HG03097 (cell line): ENCODE measurements around the gene COBL.

Experiments used
- ATAC-seq: cut with Tn5 transposase; IDR thresholded peaks from one replicate; pipeline ENCODE4 v1.9.1; 2021; ENCODE audit not compliant: unreplicated experiment, low FRiP score

Gene COBL

GRCh38 chr7:51326656-51327286, 10.2 kb upstream of the COBL start:
- no peak for ATAC-seq

GRCh38 chr7:51325908-51326307, 9.3 kb upstream of the COBL start:
- no peak for ATAC-seq

GRCh38 chr7:51325261-51325676, 8.7 kb upstream of the COBL start:
- no peak for ATAC-seq

- ATAC-seq = no peak
Observed at GRCh38 chr7:51324206-51324898, 7.7 kb upstream of the COBL start.

GRCh38 chr7:51321961-51322515, 5.4 kb upstream of the COBL start:
- no peak for ATAC-seq

GRCh38 chr7:51318886-51319579, 2.4 kb upstream of the COBL start:
- no peak for ATAC-seq

- ATAC-seq = no peak
Observed at GRCh38 chr7:51318001-51318400, 1.4 kb upstream of the COBL start.

- ATAC-seq = no peak
Observed at GRCh38 chr7:51317582-51317910, 937 bp upstream of the COBL start.

GRCh38 chr7:51316262-51316665, 345 bp downstream of the COBL start:
- ATAC-seq = no peak

- no peak for ATAC-seq
Observed at GRCh38 chr7:51315393-51316261, 982 bp downstream of the COBL start.

GRCh38 chr7:51314726-51315125, 1.9 kb downstream of the COBL start:
- ATAC-seq = no peak

- ATAC-seq = no peak
Observed at GRCh38 chr7:51313738-51314425, 2.7 kb downstream of the COBL start.

- ATAC-seq = no peak
Observed at GRCh38 chr7:51312951-51313737, 3.5 kb downstream of the COBL start.

- ATAC-seq = no peak
Observed at GRCh38 chr7:51311166-51311565, 5.4 kb downstream of the COBL start.

GRCh38 chr7:51310131-51310583, 6.5 kb downstream of the COBL start:
- no peak for ATAC-seq

GRCh38 chr7:51309361-51310130, 7.1 kb downstream of the COBL start:
- ATAC-seq = no peak

GRCh38 chr7:51308696-51309095, 7.9 kb downstream of the COBL start:
- no peak for ATAC-seq

- ATAC-seq = no peak
Observed at GRCh38 chr7:51308265-51308664, 8.3 kb downstream of the COBL start.
